ENCODE measurements around the gene PSG1. TPM values are rescaled to one million over a fixed set of nuclear protein-coding genes. Genes with fewer than 3 reads are reported as not detected.
"Not testable (repeated sequence)": the region's sequence is repeated elsewhere in the genome, so short reads cannot be mapped to it uniquely, and the experiment has no call there.

Gene PSG1
- 1.6 and 2.0 TPM in 2 replicates for total RNA-seq

DNA sequence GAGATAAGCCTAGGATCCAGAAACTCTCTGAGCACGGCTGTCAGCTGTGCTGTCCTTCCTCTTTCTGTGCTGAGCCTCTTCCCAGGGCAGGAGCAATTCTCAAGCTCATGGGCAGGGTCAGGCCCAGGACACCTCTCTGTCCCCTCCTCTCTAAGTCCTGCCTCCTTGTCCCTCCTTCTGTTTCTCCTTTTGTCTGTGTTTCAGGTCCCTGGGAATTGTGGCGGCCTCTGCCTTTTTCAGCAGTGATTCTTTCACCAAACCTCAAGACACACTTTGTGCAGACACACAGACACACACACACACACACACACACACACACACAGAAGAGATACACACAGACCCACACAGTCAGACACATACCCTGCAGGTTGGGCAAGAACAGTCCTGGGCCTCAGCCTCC, at the start of gene PSG1:
PSG1 (minus strand) TSS at position 101 of the 400 bp plus-strand sequence. CDS start 132 bp downstream, outside the sequence.
- DNase-seq (ENCODE audit: extremely low read depth, low read depth, low spot score): no peak

DNA sequence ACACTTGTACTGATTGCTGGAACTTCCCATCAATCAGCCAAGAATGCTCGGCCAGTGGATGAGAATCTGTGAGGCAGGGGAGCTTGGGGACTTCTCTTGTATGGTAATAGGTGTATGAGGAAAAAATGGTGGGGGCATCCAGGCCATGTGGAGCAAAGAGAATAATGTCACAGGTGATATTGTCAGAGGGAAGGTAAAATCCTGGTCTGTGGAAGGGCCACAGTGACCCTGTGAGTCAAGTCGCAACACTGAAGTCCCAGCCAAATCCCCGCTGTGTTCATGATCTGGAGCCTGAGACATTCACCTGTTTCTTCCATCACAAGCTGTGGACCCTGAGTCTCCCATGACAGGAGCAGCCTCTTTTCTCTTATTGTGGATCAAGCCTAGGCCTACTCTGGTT, 49.4 kb upstream of the PSG1 start:
- DNase-seq (ENCODE audit: extremely low read depth, low read depth, low spot score): no peak

DNA sequence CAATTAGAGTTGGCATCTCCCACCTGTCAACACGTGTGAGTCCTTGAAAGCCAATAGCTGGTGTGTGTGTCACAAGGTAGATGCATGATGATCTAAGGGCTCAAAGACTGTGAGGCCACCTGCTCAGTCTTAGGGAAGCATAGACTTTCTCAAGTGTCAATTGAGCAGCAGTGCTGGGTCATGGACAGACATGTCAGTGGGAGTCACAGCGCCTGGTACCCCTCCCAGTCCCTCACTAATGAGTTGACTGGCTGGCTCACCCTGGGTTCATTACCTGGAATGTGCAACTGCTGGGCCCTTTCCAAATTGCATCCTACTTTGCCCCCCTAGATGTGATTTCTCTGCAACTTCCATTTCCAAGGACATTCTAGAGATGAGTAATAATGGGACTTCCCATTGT, 47.3 kb upstream of the PSG1 start:
- DNase-seq (ENCODE audit: extremely low read depth, low read depth, low spot score): no peak

- DNase-seq (ENCODE audit: extremely low read depth, low read depth, low spot score): not testable (repeated sequence)
These were observed 43.6 kb upstream of the PSG1 start for GRCh38 chr19:42923106-42923505.

DNA sequence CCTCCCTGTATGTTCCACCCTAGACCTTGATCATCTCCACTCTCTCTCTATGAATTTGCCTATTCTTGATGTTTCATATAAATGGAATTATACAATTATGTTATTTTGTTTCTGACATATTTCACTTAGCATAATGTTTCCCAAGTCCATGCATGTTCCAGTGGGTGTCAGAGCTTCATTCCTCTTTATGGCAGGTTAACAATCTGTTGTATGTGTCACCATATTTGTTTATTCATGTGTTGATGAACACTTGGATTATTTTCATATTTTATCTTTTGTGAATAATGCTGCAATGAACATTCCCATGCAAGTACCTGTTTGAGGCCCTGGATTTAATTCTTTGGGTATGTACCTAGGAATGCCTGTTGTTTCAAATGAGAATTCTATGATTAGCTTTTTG, 41.5 kb upstream of the PSG1 start:
- DNase-seq (ENCODE audit: extremely low read depth, low read depth, low spot score): not testable (repeated sequence)

- DNase-seq (ENCODE audit: extremely low read depth, low read depth, low spot score): no peak
These were observed 40.2 kb upstream of the PSG1 start for GRCh38 chr19:42919757-42920079.

DNA sequence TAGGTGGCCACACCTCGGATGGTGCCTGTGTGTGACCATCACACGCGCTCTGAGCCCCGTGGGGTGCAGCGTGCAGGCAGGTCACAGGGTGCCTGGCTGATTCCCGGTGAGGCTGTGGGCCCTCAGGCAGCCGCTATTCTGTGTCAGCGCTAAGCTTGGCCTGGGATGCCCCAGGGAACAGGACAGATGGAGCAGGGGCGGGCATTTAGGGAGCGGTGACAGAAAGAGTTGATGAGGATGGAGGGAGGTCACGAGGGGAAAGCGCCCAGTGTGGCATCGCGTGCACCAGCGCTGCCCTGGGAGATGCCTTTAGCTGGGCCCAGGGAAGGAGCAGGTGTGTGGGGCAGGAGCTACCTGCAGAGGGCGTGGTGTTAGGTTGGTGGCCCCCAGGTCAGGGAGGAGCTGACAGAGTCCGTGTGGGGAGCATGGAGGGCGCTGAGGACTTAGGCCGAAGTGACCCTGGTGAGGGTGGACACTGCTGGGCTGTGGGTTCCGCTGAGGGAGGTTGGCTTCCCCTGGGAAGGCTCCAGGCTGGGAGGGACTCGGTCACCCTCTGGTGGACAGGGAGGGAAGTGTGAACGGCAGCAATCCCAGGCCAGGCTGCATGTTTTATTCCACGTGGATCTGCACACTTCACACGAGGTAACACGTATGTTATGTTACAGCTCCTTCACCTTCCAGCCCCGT, 39.7 kb upstream of the PSG1 start:
- DNase-seq (ENCODE audit: extremely low read depth, low read depth, low spot score): not testable (repeated sequence)

GRCh38 chr19:42918377-42919069, 39.0 kb upstream of the PSG1 start:
- DNase-seq (ENCODE audit: extremely low read depth, low read depth, low spot score): not testable (repeated sequence)

GRCh38 chr19:42917634-42918033, 38.1 kb upstream of the PSG1 start, which contains the start of gene PSG6:
TSS of gene PSG6 (minus strand) at chr19:42917894. CDS start at chr19:42917792, 102 bp downstream.
- not testable (repeated sequence) for DNase-seq (ENCODE audit: extremely low read depth, low read depth, low spot score)

DNA sequence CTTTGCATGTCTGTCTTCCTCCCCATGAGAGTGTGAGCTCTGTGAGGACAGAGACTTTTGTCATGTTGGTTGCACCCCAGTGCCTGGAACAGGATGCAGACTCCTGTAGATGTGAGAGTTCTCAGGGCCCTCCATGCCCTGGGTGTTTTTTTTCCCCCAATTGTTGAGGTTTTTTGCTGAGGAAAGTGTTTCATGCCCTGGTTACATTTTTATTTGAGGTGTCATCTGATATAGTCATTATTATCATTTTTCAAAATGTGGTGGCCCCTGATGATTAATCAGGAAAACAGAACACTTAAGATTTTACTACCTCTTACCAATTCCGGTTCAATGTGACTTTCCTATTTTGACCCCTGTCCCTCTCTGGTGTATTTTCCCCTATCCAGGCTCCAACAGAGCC, 37.4 kb upstream of the PSG1 start:
- not testable (repeated sequence) for DNase-seq (ENCODE audit: extremely low read depth, low read depth, low spot score)

DNA sequence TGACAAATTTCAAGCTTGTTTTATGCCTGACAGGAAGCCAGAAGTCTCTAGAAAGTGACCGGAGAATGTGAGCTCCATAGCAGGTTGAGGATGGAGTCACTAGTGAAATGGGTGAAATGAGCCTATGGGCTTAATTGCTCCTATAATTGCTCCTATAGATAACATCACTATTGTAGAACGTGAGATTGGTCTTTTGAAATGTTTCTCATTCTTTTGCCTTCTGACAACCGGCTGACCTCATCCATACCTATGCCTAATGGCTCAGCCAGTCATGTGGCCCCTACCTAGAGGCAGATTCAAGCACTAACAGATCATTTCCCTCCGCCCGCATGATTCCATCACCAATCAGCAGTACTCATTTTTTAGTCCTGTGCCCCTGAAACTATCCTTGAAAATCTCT, 34.0 kb upstream of the PSG1 start:
- DNase-seq (ENCODE audit: extremely low read depth, low read depth, low spot score): not testable (repeated sequence)

DNA sequence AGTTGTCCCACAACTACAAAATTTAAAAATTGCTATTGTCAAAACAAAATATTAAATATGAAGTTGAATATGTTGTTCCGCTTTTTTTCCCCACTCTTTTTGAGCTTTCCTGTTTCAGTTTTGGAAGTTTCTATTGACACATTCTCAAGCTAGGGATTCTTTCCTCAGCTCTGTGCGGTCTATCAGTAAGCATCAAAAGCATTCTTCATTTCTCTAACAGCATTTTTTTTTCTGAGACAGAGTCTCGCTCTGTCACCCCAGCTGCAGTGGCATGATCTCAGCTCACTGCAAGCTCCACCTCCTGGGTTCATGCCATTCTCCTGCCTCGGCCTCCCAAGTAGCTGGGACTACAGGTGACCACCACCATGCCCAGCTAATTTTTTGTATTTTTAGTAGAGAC, 33.4 kb upstream of the PSG1 start:
- not testable (repeated sequence) for DNase-seq (ENCODE audit: extremely low read depth, low read depth, low spot score)

GRCh38 chr19:42911731-42912130, 32.2 kb upstream of the PSG1 start:
- not testable (repeated sequence) for DNase-seq (ENCODE audit: extremely low read depth, low read depth, low spot score)

- not testable (repeated sequence) for DNase-seq (ENCODE audit: extremely low read depth, low read depth, low spot score)
These were observed 26.6 kb upstream of the PSG1 start for GRCh38 chr19:42906162-42906561.

DNA sequence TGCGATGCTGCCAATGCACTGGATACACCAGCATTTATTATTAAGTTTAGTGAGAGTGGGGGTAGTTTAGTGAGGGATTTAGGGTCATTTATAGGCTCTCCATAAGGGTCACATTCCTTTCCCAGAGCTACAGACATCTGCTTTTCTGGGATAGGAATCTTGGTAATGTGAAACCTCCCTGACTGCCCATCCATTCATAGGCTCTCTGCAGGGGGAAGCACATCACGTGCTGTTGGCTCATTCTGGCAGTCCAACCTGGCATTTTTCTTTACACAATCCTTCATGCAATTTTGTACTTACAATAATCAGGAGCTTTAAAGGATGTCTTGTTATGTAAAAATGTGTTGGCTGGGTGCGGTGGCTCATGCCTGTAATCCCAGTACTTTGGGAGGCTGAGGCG, 21.0 kb upstream of the PSG1 start:
- DNase-seq (ENCODE audit: extremely low read depth, low read depth, low spot score): not testable (repeated sequence)

GRCh38 chr19:42899674-42900073, 20.2 kb upstream of the PSG1 start:
- not testable (repeated sequence) for DNase-seq (ENCODE audit: extremely low read depth, low read depth, low spot score)

DNA sequence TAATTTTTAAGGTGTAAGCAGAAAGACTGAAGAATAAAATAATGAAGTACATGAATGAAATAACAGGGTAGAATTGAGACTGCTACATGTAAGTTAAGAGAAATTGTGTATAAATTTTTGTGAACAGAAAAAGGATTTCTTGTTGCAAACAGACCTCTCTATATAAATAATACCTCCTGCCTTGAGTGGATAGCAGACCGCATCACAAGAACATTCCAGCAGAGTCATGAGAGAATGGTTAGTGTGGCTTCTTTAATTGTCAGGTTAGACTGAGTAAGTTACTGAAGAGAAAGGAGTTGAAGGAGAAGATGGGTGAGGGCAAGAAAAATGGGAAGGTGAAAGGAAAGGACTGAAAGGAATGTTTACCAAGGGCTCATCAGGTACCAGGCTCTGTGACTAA, 19.6 kb upstream of the PSG1 start:
- not testable (repeated sequence) for DNase-seq (ENCODE audit: extremely low read depth, low read depth, low spot score)

- DNase-seq (ENCODE audit: extremely low read depth, low read depth, low spot score): not testable (repeated sequence)
These were observed 19.1 kb upstream of the PSG1 start for GRCh38 chr19:42898656-42899055.

DNA sequence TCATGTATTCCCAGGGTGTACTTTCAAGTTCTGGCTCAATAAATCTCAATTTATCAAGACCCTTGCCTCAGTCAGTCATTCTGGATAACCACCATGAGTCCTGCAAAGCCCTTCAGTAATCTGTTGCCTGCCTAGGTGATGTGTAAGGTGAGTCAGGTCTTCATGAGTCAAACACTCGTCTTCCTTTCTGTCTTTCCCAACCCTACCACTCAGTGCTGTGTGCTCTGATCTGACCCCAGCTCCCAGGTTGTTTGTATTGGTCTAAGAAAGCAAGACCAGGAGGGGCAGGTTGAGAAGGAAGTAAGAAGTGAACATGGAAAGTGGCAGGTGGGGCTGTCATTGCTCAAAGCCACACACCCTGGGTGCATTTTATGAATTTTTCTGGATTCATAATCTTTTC, 18.2 kb upstream of the PSG1 start:
- not testable (repeated sequence) for DNase-seq (ENCODE audit: extremely low read depth, low read depth, low spot score)

GRCh38 chr19:42890446-42890845, 10.9 kb upstream of the PSG1 start:
- DNase-seq (ENCODE audit: extremely low read depth, low read depth, low spot score): not testable (repeated sequence)

DNA sequence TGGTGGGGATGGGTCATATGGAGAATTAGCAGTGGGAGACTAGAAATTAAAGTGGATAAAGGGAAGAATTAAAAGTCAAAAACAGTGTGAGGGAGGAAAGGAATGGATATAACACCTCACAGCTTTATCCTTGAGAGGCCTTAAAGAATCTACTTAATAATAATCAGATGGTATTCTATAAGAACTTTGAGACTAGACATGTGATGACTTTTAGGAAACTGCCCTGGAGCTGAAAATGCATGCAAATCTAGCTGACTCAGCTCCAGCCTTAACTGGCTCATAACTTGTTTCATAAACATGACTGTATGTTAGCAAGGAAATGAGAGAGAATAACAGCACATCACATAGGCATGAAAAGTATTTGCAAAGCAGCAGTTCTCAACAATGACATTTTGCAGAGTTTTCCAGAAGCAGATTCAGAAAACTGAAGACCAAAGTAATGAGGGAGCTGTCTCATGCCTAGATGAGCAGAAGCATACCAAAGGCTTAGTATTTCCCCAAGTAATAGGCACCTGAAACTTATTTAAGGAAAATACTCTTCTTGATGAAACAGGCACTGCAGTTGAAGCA, 8.4 kb upstream of the PSG1 start:
- not testable (repeated sequence) for DNase-seq (ENCODE audit: extremely low read depth, low read depth, low spot score)

- DNase-seq (ENCODE audit: extremely low read depth, low read depth, low spot score): not testable (repeated sequence)
These were observed 3.2 kb upstream of the PSG1 start for GRCh38 chr19:42882730-42883129.
